CD4-positive, alpha-beta T cell treated with Interleukin-10 for 1 hour (primary cell): Measurements from ENCODE around the gene SCIN.
"Not testable (repeated sequence)": the region's sequence is repeated elsewhere in the genome, so short reads cannot be mapped to it uniquely, and the experiment has no call there.

Experiments used
- DNase-seq: peaks from one replicate; pipeline ENCODE4 v3.0.0-alpha.2; 2020

Gene SCIN

DNA sequence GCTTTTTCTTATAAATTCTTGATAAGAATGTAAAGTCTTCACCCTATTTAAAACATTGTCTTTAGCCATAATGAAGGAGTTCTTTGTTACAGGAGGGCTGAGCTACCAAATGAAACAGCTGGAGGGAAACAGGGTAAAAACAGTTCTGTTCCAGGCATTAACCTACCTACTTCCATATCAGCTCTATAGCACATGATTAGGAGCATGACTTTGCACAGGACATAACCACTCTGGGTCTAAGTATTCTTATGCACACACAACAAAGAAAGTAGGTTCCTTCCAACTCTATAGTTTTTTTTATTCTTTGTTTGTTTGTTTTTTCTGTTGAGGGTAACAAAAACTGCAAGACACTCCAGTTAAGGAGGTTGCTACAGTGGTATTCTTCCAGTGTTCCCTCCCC, 52.7 kb downstream of the SCIN start:
- no peak for DNase-seq

GRCh38 chr7:12623885-12624498, 53.5 kb downstream of the SCIN start:
- no peak for DNase-seq

- DNase-seq = no peak
Observed at GRCh38 chr7:12625836-12626235, 55.3 kb downstream of the SCIN start.

DNA sequence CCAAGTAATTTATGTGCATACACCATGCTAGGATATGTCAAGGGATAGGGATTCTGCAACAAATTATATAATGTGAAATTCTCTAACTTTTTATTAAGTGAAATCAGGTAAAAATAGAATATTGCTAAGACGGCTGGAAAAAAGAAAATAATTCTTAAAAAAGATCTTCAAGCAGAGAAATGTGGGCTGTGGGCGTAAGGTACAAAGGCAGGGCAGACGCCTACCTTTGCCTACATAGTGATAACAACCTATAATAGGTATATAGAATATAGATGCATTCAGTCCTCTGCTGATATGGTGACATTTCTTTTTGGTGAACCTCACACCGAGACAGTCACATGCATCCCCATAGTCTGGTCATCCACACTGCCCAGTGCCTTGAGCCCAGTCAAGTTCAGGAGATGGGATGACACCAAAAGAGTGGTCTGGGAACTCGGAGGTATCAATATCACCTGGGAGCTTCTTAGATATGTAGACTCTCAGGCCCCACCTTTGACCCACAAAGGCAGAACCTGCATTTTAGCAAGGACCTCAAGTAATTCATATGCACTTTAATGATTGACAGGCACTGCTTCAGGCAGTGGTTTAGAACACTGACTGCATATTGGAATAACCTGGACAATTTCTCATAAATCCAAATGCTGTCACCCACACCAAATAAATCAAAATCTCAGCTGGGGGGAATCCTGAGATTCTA, 59.4 kb downstream of the SCIN start:
- DNase-seq = no peak

GRCh38 chr7:12630513-12630819, 59.9 kb downstream of the SCIN start:
- no peak for DNase-seq

GRCh38 chr7:12633582-12633981, 63.1 kb downstream of the SCIN start:
- DNase-seq = no peak

GRCh38 chr7:12635830-12636229, 65.3 kb downstream of the SCIN start:
- DNase-seq = peak; percentile 39

GRCh38 chr7:12637328-12637727, 66.8 kb downstream of the SCIN start:
- DNase-seq = no peak

- peak; percentile 14 for DNase-seq
Observed at GRCh38 chr7:12637819-12638592, 67.5 kb downstream of the SCIN start.

DNA sequence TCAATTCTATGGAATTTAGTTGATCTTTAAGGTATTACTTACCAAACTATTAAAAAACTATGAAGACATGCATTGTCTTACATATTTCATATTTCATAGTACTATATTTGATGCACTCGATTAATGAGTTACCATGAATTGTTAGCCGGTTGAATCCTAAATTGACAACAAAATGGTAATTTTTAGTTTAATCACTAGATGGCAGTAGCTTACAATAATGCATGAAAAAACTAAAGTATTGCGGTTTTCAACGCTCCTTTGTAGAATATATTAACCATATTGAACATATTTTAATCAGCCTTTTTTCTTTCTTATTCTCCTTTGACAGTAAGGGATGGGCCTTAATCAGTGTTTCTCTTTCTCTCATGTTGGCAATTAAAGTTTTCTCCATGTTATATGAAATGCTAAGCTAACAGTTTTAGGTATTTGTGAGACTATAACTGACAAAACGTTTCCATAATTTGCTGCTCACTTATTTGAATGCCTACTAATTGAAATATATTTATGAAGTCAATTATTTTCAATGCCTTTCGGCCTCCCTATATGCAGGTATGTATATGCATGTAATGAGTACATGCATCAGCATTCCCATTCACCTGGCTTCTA, 68.4 kb downstream of the SCIN start:
- peak; percentile 60 for DNase-seq

GRCh38 chr7:12640299-12641096, 70.0 kb downstream of the SCIN start:
- DNase-seq = no peak

GRCh38 chr7:12641196-12641595, 70.7 kb downstream of the SCIN start:
- DNase-seq = no peak

DNA sequence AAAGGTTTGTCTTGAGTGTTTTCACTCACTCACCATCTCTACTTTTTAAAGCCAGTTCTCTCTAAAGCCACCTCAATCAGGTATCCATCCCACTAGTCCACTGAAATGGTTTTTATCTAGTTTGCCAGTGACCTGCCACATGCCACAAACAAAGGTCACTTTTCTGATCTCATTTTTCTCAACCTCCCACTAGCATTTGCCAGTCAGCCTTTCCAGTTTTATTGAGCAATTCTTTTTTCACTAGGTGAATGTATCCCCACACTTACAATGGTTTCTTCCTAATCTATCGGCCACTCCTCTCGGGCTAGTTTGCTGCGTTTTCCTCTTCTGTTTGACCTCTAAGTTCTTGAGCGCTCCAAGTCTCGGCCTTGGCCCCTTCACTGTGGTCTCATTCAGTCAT, 72.0 kb downstream of the SCIN start:
- DNase-seq = no peak

- no peak for DNase-seq
Observed at GRCh38 chr7:12643001-12643643, 72.6 kb downstream of the SCIN start.

- no peak for DNase-seq
Observed at GRCh38 chr7:12643644-12644043, 73.1 kb downstream of the SCIN start.

- not testable (repeated sequence) for DNase-seq
Observed at GRCh38 chr7:12645212-12645611, 74.7 kb downstream of the SCIN start.

DNA sequence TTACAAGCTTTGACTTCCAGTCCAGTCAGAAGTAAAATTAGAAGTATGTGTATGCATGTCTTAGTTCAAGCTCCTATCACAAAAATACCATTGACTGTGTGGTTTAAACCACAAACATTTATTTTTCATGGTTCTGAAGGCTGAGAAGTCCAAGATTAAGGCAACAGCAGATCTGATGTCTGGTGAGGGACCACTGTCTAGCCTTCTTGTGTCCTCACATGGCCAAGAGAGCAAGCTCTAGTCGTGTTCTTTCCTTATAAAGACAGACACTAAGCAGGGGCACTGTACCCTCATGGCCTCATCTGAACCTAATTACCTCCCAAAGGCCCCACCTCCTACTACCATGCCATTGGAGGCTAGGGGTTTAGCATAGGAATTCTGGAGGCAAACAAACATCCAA, 75.6 kb downstream of the SCIN start:
- DNase-seq = no peak

- DNase-seq = no peak
Observed at GRCh38 chr7:12647364-12648219, 77.1 kb downstream of the SCIN start.

GRCh38 chr7:12648704-12649261, 78.3 kb downstream of the SCIN start:
- DNase-seq = no peak

DNA sequence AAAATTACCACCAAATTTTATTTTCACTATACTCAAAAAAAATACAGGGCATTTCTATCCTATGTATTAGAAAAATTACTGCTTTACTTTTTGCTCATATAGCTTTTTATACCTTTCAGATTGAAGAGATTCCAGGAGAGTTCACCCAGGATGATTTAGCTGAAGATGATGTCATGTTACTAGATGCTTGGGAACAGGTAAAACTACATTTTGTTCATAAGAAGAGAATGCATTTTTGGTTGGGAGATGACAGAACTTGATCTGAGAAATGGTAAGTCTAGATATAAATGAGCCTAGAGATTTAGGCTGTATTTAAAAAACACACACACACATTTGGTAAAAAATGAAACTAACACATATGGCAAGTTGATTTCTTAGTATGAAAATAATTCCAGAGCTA, 78.8 kb downstream of the SCIN start:
- DNase-seq = no peak

GRCh38 chr7:12650080-12650479, 79.6 kb downstream of the SCIN start:
- no peak for DNase-seq
